GM19395 (cell line): ENCODE measurements around the gene NCBP3.
"Not testable (repeated sequence)": the region's sequence is repeated elsewhere in the genome, so short reads cannot be mapped to it uniquely, and the experiment has no call there.

Source experiments
- ATAC-seq: cut with Tn5 transposase; IDR thresholded peaks from one replicate; pipeline ENCODE4 v1.9.1; 2021; ENCODE audit warnings: mild to moderate bottlenecking, moderate library complexity; ENCODE audit not compliant: unreplicated experiment

NCBP3 gene

DNA sequence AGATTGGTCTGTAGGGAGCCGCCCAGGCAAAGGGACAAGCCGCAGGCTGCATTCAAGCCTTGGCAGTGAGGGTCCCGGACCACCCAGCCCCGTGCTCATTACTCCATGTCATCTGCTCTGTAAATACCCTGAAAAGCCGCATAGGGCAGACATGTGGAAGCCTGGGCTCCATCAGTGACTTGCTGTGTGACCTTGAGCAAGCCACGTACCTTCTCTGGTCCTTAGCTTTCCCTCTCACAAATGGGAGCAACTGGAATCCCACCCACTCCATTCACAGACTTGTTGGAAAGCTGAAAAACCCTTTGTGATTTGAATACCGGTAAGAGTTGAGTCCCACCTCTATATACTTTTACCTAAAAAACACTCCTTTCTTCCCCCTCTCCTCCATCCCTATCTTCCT, 34.9 kb upstream of the NCBP3 start:
- no peak for ATAC-seq

DNA sequence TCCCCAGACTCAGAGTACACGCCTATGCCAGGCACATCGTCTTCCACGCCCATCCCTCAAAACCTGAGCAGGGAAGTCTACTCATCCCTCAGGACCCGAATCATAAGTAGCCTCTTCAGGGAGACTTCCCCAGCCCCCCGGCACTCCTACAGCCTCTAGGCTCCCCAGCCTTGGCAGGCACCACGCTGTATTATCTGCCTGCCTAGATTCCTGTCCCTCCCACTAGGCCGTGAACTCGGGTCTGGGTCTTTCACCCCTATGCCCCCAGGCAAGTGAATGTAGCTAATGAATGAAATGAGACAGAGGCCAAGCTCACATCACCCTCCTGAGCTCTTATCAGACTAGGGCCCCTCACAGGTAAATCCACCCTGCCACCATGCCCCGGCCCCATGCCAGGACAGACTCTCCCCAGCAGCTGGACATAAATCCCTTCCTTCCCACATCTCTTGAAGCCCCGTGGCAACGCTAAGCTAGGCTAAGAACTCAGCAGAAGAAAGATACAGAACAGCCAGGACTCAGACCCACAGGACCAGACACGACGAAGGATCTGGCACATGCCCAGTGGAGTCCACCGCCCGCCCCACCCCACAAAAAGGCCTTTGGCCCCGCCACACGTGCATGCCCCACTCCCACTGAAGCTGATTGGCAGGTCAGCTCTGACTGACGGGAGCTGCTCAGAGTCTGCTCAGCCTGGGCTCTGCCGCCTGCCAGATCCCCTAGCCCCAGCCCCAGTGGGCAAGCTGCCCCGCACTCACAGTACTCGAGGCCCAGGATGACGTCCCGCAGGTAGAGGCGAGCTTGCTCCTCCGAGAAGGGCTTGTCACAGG, 33.8 kb upstream of the NCBP3 start:
- no peak for ATAC-seq

DNA sequence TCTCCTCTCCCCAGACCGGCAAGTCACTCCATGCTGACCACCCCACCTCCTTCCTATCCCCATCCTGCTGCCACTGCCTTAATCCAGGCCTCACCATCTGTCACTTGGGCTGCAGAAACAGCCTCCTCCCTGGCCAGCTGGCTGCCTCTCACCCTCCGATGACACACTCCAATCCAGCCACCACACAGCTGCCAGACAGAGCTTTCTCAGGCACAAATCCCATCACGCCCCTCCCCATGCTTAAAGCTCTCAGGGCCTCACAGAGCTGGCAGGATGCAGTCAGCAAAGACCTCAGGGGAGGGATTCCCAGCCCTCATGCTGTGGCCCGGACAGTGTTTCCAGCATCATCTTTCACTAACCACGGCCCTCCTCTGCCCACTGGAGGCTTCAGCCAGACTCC, 33.1 kb upstream of the NCBP3 start:
- no peak for ATAC-seq

DNA sequence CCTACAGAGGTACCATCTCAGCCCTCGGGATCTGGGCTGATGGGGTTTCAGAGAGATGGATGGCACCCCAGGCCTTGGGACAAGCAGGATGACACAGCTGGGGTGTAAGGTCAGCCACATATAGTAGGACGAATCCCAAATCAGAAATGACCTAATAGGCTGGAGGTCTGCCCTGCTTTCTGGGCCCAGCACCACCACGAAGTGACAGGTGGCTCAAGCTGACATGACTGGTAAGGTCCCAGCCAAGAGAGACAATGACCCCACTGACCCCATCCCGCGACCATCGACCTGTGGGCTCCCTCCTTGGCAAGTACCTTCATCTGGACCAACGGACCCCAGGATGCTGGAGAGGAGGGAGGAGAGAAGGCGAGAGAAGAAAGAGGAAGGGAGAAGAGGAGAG, 31.2 kb upstream of the NCBP3 start:
- no peak for ATAC-seq

DNA sequence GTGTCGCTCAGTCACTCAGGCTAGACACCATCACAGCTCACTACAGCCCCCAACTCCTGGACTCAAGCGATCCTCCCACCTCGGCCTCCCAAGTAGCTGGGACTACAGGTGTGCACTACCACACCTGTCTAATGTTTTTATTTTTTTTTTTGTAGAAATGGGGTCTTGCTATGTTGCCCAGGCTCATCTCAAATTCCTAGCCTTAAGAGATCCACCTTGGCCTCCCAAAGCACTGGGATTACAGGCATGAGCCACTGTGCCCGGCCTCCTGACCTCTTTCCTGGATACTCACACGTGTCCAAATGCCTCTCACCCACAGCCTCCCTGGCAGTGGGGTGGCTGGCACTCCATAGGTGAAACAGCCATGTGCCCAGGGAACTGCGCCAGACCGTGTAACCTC, 29.3 kb upstream of the NCBP3 start:
- no peak for ATAC-seq

DNA sequence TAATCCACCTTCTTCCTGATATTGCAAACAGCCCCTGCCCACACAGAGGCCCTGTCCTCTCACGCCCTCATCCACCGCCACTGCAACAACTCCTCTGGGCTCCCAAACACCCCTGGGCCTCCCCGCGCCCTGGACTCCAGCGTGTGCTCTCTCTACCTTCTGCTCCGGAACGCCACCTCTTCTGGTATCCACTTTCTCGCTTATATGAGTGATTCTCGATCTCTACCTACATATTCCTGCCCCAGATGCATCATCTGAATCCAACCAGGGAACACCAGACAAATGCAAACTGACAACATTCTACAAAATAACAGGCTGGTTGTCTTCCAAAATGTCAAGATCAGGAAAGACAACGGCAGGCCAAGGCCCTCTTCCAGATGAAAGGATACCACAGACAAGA, 27.8 kb upstream of the NCBP3 start:
- ATAC-seq = no peak

DNA sequence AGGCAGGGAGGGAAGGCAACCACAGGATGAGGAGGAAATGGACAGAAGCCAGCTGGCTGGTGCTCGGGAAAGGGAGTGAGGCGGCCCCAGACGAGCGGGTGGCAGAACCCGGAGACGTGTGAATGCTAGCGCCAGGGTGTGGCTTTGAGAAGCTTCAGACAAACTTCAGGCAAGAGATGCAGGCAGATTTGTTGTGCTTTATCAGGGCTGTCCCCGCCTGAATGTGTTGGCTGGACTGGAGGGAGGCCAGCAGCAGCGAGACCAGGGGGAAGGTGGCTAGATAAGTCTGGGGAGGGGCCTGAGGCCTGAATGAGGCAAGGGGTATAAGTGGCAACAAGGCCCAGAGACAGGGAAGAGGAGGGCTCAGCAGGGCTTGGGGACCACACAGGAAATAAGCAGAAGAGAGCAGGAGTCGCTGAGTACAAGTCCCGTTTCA, 24.8 kb upstream of the NCBP3 start:
- ATAC-seq = no peak

DNA sequence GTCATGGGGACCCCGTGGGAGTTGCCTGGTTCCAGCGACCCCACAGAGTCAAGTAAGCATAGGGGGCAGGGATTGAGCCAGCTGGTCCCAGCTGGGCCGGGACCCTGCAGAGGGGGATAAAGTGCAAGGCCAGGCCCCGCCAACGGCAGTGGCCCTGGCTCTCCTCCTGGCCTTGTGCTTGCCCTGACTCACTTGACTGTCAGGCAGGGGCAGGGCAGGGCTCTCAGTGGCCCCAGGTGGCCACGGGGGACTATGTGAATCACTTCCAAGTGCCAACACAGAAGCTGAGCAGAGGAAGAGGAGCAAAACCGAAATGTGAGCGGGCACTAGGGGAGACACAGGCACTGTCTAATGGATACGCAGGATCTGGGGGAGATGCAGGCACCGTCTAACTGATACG, 21.6 kb upstream of the NCBP3 start:
- ATAC-seq = no peak

DNA sequence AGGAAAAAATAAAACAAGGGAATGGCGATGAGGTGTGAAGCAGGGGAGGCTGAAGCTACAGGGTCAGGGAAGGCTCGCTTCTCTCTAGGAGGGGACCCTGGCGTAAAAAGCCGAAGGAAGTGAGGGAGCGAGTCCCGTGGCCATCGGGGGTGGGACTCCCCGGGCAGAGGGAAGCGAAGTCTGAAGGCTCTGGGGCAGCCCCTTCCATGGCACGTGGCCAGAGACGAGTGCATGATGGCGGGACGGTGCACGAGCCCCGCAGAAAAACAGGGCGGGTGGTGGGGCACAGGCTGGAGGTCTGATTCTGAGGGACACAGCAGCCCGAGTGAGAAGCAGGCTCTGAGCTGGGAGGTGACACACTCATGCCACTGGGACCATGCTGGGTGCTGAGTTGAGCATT, 21.1 kb upstream of the NCBP3 start:
- ATAC-seq = no peak

DNA sequence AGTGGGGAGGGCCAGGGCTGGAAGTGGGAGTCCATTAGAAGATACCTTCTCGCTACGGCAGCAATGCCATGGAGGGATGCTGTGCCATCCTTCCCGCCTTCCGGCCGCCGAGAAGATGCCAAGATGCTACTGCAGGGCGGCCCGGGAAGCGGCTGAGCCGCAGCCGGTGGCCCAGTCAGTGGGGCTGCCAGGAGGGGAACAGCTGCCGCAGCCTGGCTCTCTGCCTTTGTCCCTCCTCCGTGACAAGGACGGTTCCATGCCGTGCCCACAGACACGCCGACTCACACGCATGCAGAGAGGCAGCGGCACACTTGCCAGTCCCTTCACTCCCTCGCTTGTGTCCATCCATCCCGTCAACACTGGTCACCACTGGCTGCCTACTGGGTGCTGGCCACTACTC, 20.2 kb upstream of the NCBP3 start:
- ATAC-seq = no peak

DNA sequence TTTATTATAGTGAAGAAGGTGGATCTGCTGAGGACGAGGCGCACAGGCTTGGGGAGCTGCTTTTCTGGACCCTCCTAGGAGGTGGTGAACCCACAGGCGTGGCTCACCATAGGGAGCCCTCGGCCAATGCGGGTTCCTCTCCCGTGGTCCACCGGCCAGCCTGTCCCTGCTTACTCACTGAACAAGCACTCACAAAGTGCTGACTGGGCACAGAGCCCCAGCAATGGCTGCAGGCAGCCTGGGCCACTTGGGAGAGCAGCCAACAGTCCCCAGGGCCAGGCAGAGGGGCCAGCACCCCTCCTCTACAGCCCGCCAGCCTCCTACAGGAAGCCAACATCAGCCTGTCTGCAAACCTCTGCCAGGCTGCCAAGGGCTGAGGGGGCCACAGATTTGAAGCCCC, 19.1 kb upstream of the NCBP3 start:
- no peak for ATAC-seq

DNA sequence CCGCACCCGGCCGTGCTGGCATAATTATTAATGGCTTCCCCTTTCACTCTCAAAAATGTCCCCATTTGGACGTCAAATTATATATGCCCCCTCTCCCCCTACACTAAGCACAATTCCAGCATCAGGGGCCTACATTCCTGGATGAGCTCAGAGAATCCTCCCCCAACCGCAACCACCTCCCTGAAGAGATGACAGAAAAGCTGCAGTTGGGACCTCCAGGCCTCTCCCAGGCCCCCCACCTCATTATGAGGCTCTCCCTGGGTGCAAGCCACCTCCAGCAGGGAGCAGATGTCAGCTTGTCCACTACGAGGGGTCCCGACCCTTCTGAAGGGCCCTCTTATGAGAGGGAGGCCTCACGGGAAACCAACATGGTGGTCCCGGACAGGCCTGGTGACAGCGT, 18.5 kb upstream of the NCBP3 start:
- no peak for ATAC-seq

DNA sequence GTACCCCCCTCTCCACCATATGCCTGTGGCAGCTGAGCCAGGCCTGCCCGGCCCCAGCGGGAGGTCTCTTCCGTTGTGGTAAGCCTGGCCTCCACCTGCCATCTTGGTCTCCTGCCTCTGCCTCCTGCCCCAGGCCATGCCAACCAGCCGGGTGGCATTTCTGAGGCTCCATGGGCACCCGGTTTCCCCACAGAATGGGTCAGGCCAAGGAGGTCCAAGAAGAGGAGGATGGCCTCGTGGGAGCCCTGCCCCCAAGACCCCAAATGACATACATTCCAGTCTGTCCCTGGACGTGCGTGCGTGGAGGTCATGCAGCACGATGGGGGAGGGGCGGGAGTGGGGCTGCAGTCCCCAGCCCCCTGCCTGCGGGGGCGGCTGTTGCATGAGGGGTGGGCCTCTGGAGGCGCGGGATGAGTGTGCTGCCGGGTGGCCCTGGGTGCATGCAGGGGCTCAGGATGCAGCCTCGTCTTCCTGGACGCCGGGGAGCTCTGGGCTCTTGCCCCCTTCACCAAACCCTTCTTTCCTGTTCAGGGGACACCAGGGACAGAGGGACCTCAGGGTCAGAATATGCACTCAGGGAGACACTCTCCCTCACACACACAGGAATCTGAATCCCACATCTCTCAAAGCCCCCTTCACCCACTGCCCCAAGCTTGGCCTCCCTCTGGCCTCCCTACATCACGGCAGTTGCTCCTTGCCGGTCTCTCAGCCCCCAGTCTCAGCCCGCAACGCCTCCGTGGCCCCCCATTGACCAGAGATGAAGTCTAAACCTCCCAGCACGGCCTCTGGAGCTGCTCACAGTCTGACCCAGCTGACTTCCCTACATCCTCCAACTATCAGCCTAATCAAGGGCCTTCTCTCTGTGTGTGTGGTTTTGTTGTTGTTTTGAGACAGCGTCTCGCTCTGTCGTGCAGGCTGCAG, 16.0 kb upstream of the NCBP3 start:
- ATAC-seq = no peak

DNA sequence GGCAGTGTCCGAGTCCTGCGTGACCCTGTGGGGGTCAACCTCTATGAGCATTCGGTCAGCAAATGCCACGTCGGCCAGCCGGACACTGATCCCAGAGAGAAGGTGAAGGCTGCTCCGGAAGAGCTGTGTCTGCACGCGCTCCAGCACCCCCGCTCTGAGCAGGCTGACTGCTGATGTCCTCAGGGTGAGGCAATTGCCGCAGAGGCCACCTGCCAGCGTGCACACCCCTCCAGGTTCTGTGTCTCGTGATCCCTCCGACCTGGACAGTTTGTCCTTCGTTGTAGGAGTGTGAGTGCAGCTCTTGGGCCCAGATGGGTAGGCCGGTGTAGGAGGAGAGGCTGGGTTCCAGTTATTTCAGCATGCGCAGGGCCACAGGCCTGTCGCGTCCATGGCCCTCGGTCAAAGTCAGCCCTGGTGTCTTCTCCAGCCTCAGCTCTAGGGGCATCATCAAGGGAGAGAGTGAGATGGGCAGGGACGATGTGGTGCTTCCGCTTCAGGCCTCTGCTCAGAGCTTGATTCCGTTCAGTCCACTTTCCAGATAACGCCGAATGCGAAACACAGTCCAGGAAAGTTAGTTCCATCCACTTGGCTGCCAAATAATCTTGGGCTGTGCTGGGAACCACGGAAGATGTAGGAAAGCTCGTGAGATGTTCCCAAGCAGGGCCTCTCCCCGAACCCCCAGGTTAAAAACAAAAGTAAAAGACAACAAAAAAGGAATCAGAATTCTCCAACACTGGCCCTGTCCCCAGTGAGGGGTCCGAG, 15.1 kb upstream of the NCBP3 start:
- ATAC-seq = no peak

DNA sequence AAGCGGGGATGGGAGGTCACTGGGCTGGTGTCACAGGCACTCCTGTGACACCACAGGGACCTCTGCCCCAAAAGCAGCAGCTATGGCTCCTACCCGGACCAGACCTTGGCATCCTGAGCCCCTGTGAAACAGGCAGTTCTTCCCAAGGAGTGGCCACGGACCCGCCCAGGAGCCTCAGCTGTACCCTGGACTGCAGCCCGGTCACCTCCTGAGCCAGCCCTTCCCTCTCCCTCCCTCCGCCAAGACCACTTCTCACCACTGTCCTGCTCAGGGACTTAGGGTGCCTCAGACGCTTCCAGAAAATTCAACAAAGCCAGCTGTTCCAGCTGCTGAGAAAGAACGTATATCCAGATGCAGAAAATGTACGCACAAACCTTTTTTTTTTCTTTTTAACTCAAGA, 13.9 kb upstream of the NCBP3 start:
- ATAC-seq = no peak

DNA sequence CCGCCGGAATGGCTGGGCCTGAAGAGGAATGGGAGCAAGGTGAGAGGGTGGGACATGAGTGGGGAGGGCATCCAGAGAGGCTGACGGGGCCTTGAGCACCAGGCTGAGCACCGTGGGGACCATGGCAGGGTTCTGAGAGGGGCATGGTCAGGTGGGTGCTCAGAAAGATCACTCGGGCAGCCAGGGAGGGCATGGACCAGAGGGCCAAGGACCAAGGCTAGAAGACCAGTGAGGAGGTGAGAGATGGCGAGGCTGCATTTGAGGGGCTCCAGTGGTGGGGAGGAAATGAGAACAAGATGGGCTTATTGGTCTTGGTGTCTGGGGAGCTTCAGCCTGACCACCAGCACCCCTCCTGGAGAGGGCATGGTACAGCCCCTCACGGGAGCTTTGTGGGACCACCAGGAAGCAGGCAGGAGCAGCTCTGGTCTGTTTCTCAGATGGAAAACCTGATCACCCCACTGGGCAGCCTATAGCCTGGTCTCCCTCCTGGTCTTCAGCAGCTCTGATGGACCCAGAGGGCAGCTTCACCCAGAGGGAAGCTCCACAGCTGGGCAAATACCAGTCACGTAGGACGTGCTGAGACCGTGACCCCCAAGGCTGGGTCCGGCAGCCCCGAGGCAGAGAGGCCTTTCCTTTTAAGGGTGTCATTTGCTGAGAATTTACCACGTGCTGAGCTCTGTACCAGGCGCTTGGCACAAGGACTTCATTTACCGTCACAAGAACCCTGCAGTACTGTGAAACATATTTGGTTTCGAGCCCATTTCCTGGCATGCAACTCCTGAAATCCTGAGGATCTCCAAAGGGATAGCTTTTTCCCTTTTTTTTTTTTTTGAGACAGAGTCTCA, 11.4 kb upstream of the NCBP3 start:
- ATAC-seq = no peak

DNA sequence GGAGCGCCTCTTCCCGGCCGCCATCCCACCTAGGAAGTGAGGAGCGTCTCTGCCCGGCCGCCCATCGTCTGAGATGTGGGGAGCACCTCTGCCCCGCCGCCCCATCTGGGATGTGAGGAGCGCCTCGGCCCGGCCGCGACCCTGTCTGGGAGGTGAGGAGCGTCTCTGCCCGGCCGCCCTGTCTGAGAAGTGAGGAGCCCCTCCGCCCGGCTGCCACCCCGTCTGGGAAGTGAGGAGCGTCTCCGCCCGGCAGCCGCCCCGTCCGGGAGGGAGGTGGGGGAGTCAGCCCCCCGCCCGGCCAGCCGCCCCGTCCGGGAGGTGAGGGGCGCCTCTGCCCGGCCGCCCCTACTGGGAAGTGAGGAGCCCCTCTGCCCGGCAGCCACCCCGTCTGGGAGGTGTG, 8.2 kb upstream of the NCBP3 start:
- not testable (repeated sequence) for ATAC-seq

DNA sequence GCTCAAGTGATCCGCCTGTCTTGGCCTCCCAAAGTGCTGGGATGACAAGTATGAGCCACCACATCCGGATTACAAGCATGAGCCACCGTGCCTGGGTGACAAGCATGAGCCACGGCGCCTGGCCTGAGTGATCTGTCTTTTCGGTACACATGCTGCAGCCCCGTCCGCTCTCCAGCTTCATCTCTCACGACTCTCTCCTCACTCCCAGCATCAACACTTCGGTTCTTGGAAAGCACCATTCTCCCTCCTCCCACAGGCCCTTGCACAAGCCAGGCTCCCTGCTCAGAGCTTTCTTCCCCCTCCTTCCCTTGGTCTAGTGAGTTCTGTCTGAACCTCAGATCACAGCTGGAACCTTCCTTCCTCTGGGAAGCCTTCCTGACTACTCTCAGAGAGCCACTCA, 6.5 kb upstream of the NCBP3 start:
- no peak for ATAC-seq

DNA sequence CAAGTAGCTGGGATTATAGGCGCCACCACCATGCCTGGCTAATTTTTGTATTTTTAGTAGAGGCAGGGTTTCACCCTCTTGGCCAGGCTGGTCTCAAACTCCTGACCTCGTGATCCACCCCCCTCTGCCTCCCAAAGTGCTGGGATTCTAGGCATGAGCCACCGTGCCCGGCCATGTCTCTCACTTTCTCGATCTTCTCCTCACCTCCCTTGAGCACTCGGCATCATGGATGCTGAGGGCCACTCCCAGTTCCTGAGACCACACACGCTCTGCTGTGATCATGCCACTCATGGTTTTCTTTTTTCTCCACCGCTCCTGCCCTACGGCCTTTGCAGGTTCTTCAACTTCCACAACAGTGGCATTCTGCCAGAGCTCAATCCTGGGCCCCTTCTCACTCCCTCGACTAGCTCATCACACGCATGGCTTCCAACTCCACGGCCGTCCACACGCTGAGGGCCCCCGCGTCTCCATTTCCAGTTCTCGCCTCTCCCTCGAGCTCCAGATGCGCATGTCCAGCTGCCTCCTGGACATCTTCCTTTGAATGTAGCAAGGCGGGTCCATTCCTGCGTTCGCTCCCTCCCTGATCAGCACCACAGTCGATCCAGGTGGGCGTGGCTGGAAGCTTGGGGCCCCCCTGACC, 5.5 kb upstream of the NCBP3 start:
- no peak for ATAC-seq

DNA sequence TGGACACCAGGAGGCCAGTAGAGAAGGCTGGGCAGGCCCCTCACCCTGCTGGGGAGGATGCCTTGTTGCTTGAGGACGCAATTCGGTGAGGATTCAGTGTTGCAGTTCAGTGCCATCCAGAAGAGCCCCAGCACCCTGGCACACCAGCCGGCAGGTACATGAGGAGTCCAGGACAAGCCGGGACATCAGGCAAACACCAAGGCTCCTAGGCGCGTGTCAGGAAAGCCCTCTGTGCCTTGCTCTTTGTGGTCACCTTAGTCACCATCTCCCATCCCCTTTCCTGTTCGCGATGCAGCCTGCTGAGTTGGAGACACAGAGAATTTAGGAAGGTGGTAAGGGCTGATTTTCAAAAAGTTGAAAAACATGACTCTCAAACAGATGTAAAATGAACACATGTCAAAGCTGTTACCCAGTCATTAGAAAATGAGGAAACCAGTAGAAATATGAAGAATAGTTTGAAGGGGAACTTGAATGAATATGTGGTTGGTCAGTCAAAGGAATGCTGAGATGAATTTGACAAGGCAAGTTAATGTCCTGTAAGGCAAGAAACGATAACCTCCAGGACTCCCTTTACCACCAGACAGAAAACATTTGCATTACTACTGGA, 2.3 kb upstream of the NCBP3 start:
- no peak for ATAC-seq
